Measurements from ENCODE around the gene GSDME. TPM values are rescaled to one million over a fixed set of nuclear protein-coding genes. Genes with fewer than 3 reads are reported as not detected.

Gene GSDME
- total RNA-seq, 1 experiment from 2014 or later, result 5.5 TPM

DNA sequence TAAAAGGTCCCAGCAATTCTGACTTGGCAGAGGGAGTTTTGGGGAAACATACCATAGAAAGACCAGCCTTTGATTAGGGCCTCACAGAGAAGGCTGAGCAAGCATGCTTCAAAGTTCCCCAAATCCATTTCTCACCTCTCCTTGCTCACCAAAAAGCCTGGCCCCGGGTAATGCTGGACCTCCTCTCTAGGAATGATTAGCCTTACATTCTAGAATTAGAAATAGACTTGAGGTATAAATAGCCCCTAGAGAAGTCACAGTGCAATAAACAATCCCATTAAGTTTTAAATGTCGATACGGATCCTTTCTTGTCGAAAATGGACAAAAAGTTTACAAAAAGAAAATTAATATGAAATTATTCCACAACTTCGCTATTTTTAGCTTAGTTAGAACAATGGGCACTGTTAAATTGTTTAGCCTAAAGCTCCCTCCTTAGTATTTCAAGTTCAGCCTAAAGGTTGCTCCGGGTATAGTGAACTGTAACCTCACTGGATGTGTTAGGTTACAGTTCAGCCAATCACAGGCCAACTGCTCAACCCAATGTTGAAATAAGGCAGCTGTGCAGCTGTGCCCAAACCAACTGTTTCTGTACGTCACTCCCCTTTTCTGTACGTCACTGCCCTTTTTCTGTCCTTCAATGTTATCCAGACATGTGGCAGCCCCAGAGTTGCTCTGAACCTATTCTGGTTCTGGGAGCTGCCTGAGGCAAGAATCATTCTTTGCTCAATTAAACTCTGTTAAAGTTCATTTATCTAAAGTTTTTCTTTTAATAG, 7.9 kb upstream of the GSDME start:
- Mint-ChIP-seq H3K27me3 (ENCODE audit: low read depth) (peaks cover 14% of the 10 kb centered on the region), H3K4me3 (no peak overlapping the region), H3K9me3 (no peaks in the 10 kb centered on the region), H3K4me1 (peaks cover 5 to 8% of the 10 kb centered on the region in 2 experiments), H3K36me3 (ENCODE audit: insufficient read depth in 1 of 3, low read depth in 3 of 3) (no peaks in the 10 kb centered on the region), H3K27ac (no peak overlapping the region)
- H3K18ac ChIP-seq (ENCODE audit: insufficient read length, low read depth, low read length), result no peak overlapping the region
- H2BK15ac ChIP-seq (ENCODE audit: low read depth, low read length), result no peak overlapping the region
- DNase-seq, result no peak
- no peak overlapping the region for H3K9ac ChIP-seq (ENCODE audit: extremely low read depth, insufficient read length, low read length)
- H4K91ac ChIP-seq (ENCODE audit: insufficient read length, low read depth, low read length), result no peak overlapping the region
- H3K14ac ChIP-seq (ENCODE audit: insufficient read depth, low read length), result no peak overlapping the region
- H2BK120ac ChIP-seq (ENCODE audit: low read depth, low read length, poor library complexity, severe bottlenecking), result no peak overlapping the region
- no peak overlapping the region for H2AFZ ChIP-seq (ENCODE audit: low read length)
- H4K5ac ChIP-seq (ENCODE audit: insufficient read length, low read depth, low read length), result no peak overlapping the region
- no CpG with 5 or more reads among the region's 8 CpGs for WGBS (ENCODE audit: extremely low coverage, insufficient read length, low lambda C conversion rate)
- H3K79me2 ChIP-seq (ENCODE audit: insufficient read depth, low read length), result no peaks in the 10 kb centered on the region
- H3K79me1 ChIP-seq (ENCODE audit: insufficient read depth, low read depth, low read length, poor library complexity, severe bottlenecking), result no peaks in the 10 kb centered on the region
- H2BK5ac ChIP-seq (ENCODE audit: insufficient read length, low read length), result no peak overlapping the region
- no peak overlapping the region for H3K27ac ChIP-seq (ENCODE audit: insufficient read length, low read depth, low read length)
- H3K4me1 ChIP-seq (ENCODE audit: insufficient read depth, low read length), result no peaks in the 10 kb centered on the region
- no peaks in the 10 kb centered on the region for H3K23me2 ChIP-seq (ENCODE audit: insufficient read length, low read depth, low read length, poor library complexity, severe bottlenecking)
- TF ChIP-seq, protein P1, sequence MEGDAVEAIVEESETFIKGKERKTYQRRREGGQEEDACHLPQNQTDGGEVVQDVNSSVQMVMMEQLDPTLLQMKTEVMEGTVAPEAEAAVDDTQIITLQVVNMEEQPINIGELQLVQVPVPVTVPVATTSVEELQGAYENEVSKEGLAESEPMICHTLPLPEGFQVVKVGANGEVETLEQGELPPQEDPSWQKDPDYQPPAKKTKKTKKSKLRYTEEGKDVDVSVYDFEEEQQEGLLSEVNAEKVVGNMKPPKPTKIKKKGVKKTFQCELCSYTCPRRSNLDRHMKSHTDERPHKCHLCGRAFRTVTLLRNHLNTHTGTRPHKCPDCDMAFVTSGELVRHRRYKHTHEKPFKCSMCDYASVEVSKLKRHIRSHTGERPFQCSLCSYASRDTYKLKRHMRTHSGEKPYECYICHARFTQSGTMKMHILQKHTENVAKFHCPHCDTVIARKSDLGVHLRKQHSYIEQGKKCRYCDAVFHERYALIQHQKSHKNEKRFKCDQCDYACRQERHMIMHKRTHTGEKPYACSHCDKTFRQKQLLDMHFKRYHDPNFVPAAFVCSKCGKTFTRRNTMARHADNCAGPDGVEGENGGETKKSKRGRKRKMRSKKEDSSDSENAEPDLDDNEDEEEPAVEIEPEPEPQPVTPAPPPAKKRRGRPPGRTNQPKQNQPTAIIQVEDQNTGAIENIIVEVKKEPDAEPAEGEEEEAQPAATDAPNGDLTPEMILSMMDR (conservative IDR thresholded peaks at IDR 0.05), result no peak
- H3K4me2 ChIP-seq (ENCODE audit: insufficient read depth, insufficient read length, low read length), result no peak overlapping the region
- H2AK5ac ChIP-seq (ENCODE audit: insufficient read length, low read length), result no peak overlapping the region
- H3K9me3 ChIP-seq (ENCODE audit: control insufficient read depth, low read depth, low read length), result no peaks in the 10 kb centered on the region
- no peak overlapping the region for H2BK12ac ChIP-seq (ENCODE audit: insufficient read length, low read depth, low read length)
- no peak overlapping the region for H3K23ac ChIP-seq (ENCODE audit: insufficient read length, low read depth, low read length)
- H3K4ac ChIP-seq (ENCODE audit: low read depth, low read length), result no peak overlapping the region
- H4K20me1 ChIP-seq (ENCODE audit: control insufficient read depth, insufficient read depth, insufficient read length), result no peaks in the 10 kb centered on the region
- H3T11ph ChIP-seq (ENCODE audit: low read length), result no peak overlapping the region
- H3K27me3 ChIP-seq (ENCODE audit: insufficient read depth, low read length), result no peaks in the 10 kb centered on the region
- H4K8ac ChIP-seq (replicated peaks; ENCODE audit: insufficient read length, low read depth, low read length), result no peak overlapping the region
- no peak overlapping the region for H3K56ac ChIP-seq (ENCODE audit: insufficient read length, low read depth, low read length)
- no peak overlapping the region for H2BK20ac ChIP-seq (ENCODE audit: low read depth, low read length, poor library complexity, severe bottlenecking)

Measured in H9 (cell line).